K562 (cell line): ENCODE measurements around the gene NEMP1. TPM values are rescaled to one million over a fixed set of nuclear protein-coding genes. Genes with fewer than 3 reads are reported as not detected.

Experiments used
- ATAC-seq: fragments of 200-7000 bp; cut with Tn5 transposase; 3 replicates; pipeline ENCODE4 v1.9.1; 2020; ENCODE audit warnings: moderate library complexity
- BruUV-seq: library from RNA; stranded (reverse); fragments of 400-500 nt; replicated peaks from 2 replicates; lab custom pipeline; 2021; lab: Mats Ljungman, UMichigan
- CTCF ChIA-PET: fragments of 300-600 bp; formaldehyde crosslinking; extraction: SDS; loops from one replicate; lab custom pipeline; 2021; ENCODE audit warnings: low intra/inter-chr PET ratio; lab: Yijun Ruan, JAX
- POLR2A ChIA-PET: fragments of 300-600, 350-650 bp; sonication (Branson Sonifier 250); formaldehyde crosslinking; extraction: SDS; loops from one replicate; lab custom pipeline; 2021; ENCODE audit warnings: antibody characterized with exemption, inconsistent platforms; lab: Yijun Ruan, JAX
- DNase-seq, 4 experiments: peaks; one replicate each; pipeline versions ENCODE4 v3.0.0 to v3.0.0-alpha.2; 2011 to 2018; ENCODE audit warnings: low spot score in 3 of 4, mixed read lengths in 3 of 4; ENCODE audit errors: extremely low read depth in 1 of 4
- FAIRE-seq: peaks from 2 replicates; lab custom pipeline; 2011; peaks lifted over from hg19 to GRCh38; lab: Jason Lieb, UNC
- H2AFZ ChIP-seq: 2 replicates; pipeline ENCODE4 v1.6.0; 2011; ENCODE audit warnings: low read depth, low read length, control low read depth, inconsistent platforms
- H3K27ac ChIP-seq: fragments of 200-600 bp; 3 replicates; pipeline ENCODE4 v1.8.0; 2011; ENCODE audit warnings: low read depth, mild to moderate bottlenecking, control low read depth, inconsistent platforms, low read length, moderate library complexity, mixed read lengths; ENCODE audit errors: extremely low read depth
- H3K27me3 ChIP-seq, 2 experiments: fragments of 300-600 bp in 1 of 2; 2 replicates in 1 of 2; 3 replicates in 1 of 2; pipeline versions ENCODE4 v1.6.0 to v1.8.0; 2011; ENCODE audit warnings: inconsistent platforms in 2 of 2, low read length in 2 of 2, mild to moderate bottlenecking in 1 of 2, mixed read lengths in 1 of 2, moderate library complexity in 1 of 2; ENCODE audit not compliant: control insufficient read depth in 2 of 2, insufficient read depth in 2 of 2
- H3K36me3 ChIP-seq: fragments of 300-600 bp; 3 replicates; pipeline ENCODE4 v1.8.0; 2011; ENCODE audit warnings: mild to moderate bottlenecking, low read length, inconsistent platforms; ENCODE audit not compliant: control insufficient read depth, insufficient read depth
- H3K4me1 ChIP-seq, 2 experiments: fragments of 200-600 bp in 1 of 2; replicated peaks in 1 of 2; 2 replicates in 1 of 2; 3 replicates in 1 of 2; pipeline versions ENCODE4 v1.5.1 to v1.8.0; 2011; ENCODE audit warnings: inconsistent platforms in 2 of 2, low read length in 2 of 2, mild to moderate bottlenecking in 1 of 2, mixed read lengths in 1 of 2, moderate library complexity in 1 of 2; ENCODE audit not compliant: control insufficient read depth in 2 of 2, insufficient read depth in 2 of 2
- H3K4me2 ChIP-seq: 2 replicates; pipeline ENCODE4 v1.6.1; 2011; ENCODE audit warnings: low read length, control low read depth, inconsistent platforms, mixed read lengths; ENCODE audit not compliant: insufficient read depth
- H3K4me3 ChIP-seq: fragments of 200-600 bp; sonication (generic), shearing (Covaris generic); 2 replicates; pipeline ENCODE4 v1.5.1; 2016; ENCODE audit warnings: control low read depth, inconsistent platforms
- H3K79me2 ChIP-seq: fragments of 200-600 bp; 3 replicates; pipeline ENCODE4 v1.8.0; 2011; ENCODE audit warnings: low read length, inconsistent platforms; ENCODE audit not compliant: control insufficient read depth, insufficient read depth
- H3K9ac ChIP-seq, 2 experiments: 2 replicates each; pipeline versions ENCODE4 v1.6.0 to v1.6.1; 2011; ENCODE audit warnings: low read depth in 2 of 2, low read length in 2 of 2, control low read depth in 1 of 2, inconsistent platforms in 1 of 2, mild to moderate bottlenecking in 1 of 2, mixed read lengths in 1 of 2; ENCODE audit not compliant: insufficient read depth in 1 of 2
- H3K9me1 ChIP-seq: one replicate; pipeline ENCODE4 v1.6.0; 2011; ENCODE audit warnings: inconsistent platforms, mild to moderate bottlenecking, low read length, moderate library complexity; ENCODE audit not compliant: control insufficient read depth, insufficient read depth
- H3K9me3 ChIP-seq: replicated peaks from 2 replicates; pipeline ENCODE4 v1.5.1; 2011; ENCODE audit warnings: low read depth, low read length, inconsistent platforms; ENCODE audit not compliant: control insufficient read depth, insufficient read depth
- H4K20me1 ChIP-seq: replicated peaks from 2 replicates; pipeline ENCODE4 v1.6.1; 2011; ENCODE audit warnings: low read length, inconsistent platforms, mixed read lengths; ENCODE audit not compliant: control insufficient read depth, insufficient read depth
- AFF1 ChIP-seq, 2 experiments: fragments of 450-650 bp; IDR thresholded peaks; 2 replicates each; pipeline ENCODE4 v1.6.1; 2018; ENCODE audit warnings: mild to moderate bottlenecking in 2 of 2, low read depth in 1 of 2; ENCODE audit not compliant: partially characterized antibody in 2 of 2
- ATF1 ChIP-seq, 2 experiments: fragments of 450-650 bp in 1 of 2; IDR thresholded peaks; 2 replicates each; pipeline ENCODE4 v1.6.1; 2016; ENCODE audit warnings: missing compliant biosample characterization in 1 of 2, missing genetic modification characterization in 1 of 2
- ELF4 ChIP-seq: fragments of 450-650 bp; formaldehyde crosslinking; IDR thresholded peaks from 2 replicates; pipeline ENCODE4 v1.4.0; 2022; ENCODE audit warnings: missing genetic modification characterization
- FIP1L1 ChIP-seq: fragments of 200-400 bp; formaldehyde crosslinking; IDR thresholded peaks from 2 replicates; pipeline ENCODE4 v1.6.1; 2018; ENCODE audit warnings: mild to moderate bottlenecking, low read depth, low read length; ENCODE audit not compliant: poor library complexity, severe bottlenecking
- KLF16 ChIP-seq: IDR thresholded peaks from 2 replicates; pipeline ENCODE4 v1.6.1; 2016; ENCODE audit warnings: antibody characterized with exemption
- MTA2 ChIP-seq: fragments of 450-650 bp; IDR thresholded peaks from 2 replicates; pipeline ENCODE4 v1.6.1; 2016; ENCODE audit warnings: low read depth
- OTX1 ChIP-seq: fragments of 450-650 bp; formaldehyde crosslinking; IDR thresholded peaks from 2 replicates; pipeline ENCODE4 v1.4.0; 2022; ENCODE audit warnings: mild to moderate bottlenecking
- POLR3A ChIP-seq: IDR thresholded peaks from 2 replicates; pipeline ENCODE4 v1.6.1; 2011; ENCODE audit warnings: borderline replicate concordance, mild to moderate bottlenecking, moderate library complexity; ENCODE audit not compliant: insufficient read length, insufficient read depth; ENCODE audit errors: extremely low read depth
- RNF2 ChIP-seq: sonication (generic); IDR thresholded peaks from 2 replicates; pipeline ENCODE4 v1.6.1; 2016
- SMARCA5 ChIP-seq: fragments of 450-650 bp; IDR thresholded peaks from 2 replicates; pipeline ENCODE4 v1.6.1; 2016
- TAL1 ChIP-seq: fragments of 450-650 bp; IDR thresholded peaks from 2 replicates; pipeline ENCODE4 v1.6.1; 2016; ENCODE audit warnings: mild to moderate bottlenecking
- ZFX ChIP-seq: sonication (generic); formaldehyde crosslinking; IDR thresholded peaks from 2 replicates; pipeline ENCODE4 v1.8.0; 2022; ENCODE audit warnings: mild to moderate bottlenecking, missing genetic modification reagents, moderate library complexity
- ZKSCAN8 ChIP-seq: fragments of 200-800 bp; sonication (Bioruptor generic); IDR thresholded peaks from 2 replicates; pipeline ENCODE4 v1.6.1; 2016; ENCODE audit warnings: missing genetic modification characterization, missing compliant biosample characterization
- ZNF24 ChIP-seq: fragments of 450-650 bp; IDR thresholded peaks from 2 replicates; pipeline ENCODE4 v1.6.1; 2016
- ZNF253 ChIP-seq: fragments of 250-450 bp; sonication (Bioruptor Pico); conservative IDR thresholded peaks from 2 replicates; pipeline ENCODE4 v1.6.1; 2021; ENCODE audit warnings: mild to moderate bottlenecking
- ZNF316 ChIP-seq: fragments of 450-650 bp; IDR thresholded peaks from 2 replicates; pipeline ENCODE4 v1.6.1; 2016
- ZNF717 ChIP-seq: fragments of 250-450 bp; sonication (Bioruptor Pico); IDR thresholded peaks from 2 replicates; pipeline ENCODE4 v1.5.0; 2021
- ZNF76 ChIP-seq: fragments of 250-450 bp; sonication (Bioruptor Pico); IDR thresholded peaks from 2 replicates; pipeline ENCODE4 v1.4.0; 2020; ENCODE audit warnings: mild to moderate bottlenecking, moderate library complexity, borderline replicate concordance
- WGBS: fragments of 100-300 bp; shearing (Covaris generic); methylation state at CpG from one replicate; pipeline ENCODE4 v1.1.6; 2016; ENCODE audit warnings: low coverage, mixed read lengths; ENCODE audit not compliant: insufficient coverage; ENCODE audit errors: missing lambda C conversion rate; 5-methylcytosine and 5-hydroxymethylcytosine counted together
- in situ Hi-C: fragments of 300-500 bp; cut with MboI; formaldehyde crosslinking; loops from 4 replicates; pipeline ENCODE4 v1.15.0; 2018; ENCODE audit warnings: inconsistent platforms, mixed read lengths
- intact Hi-C: fragments of 100-400 bp; cut with micrococcal nuclease; formaldehyde crosslinking; loops from 2 replicates; pipeline ENCODE4 v1.14.2; 2022
- polyA plus RNA-seq, 8 experiments: library from polyadenylated mRNA; depleted of rRNA in 4 of 8; stranded (reverse) in 5 of 8; unstranded in 3 of 8; fragments of >200 nt; fragmentation: Nextera tagmentation in 2 of 8; fragmentation: Illumina TruSeq in 1 of 8; extraction: Ambion mirVana in 2 of 8; extraction: Trizol in 1 of 8; gene quantifications; 2 replicates each; pipeline versions ENCODE4 v1.2.1 to v1.2.3, GENCODE V29; 2011 to 2014; ENCODE audit warnings: inconsistent platforms in 1 of 8, missing spikeins in 1 of 8
- total RNA-seq, 7 experiments: library from RNA; depleted of rRNA in 6 of 7; stranded (reverse); fragments of >200 nt in 6 of 7; fragmentation: Illumina TruSeq in 2 of 7; extraction: Trizol in 2 of 7; gene quantifications; 2 replicates each; pipeline versions ENCODE4 v1.2.1 to v1.2.3, GENCODE V29; 2011 to 2021; ENCODE audit warnings: low replicate concordance in 1 of 7
- TF ChIP-seq, protein P1 (sequence below): sonication (generic); formaldehyde crosslinking; IDR thresholded peaks from 2 replicates; pipeline ENCODE4 v1.8.1; 2023; ENCODE audit warnings: mild to moderate bottlenecking, missing genetic modification reagents

Gene NEMP1
- total and polyA plus RNA-seq, 9 of the 15 experiments (the other 6 are each of a cell fraction or from before 2014, with no cell fraction given), result 9.5 to 82.2 (median 41.2) TPM

- WGBS, result 0% methylated on average over 1 of the region's 1 CpG
- Histone ChIP-seq H3K4me1 (peaks cover 0 to 3% of the 10 kb centered on the region in 2 experiments; a peak in 1 of 5 replicates), H3K4me2 (no peak overlapping the region), H3K36me3 (no peaks in the 10 kb centered on the region), H3K27me3 (peaks cover 12 to 14% of the 10 kb centered on the region in 2 experiments; a peak in 4 of 5 replicates), H3K4me3 (no peak overlapping the region), H3K9ac (peak overlapping the region in 1 of 2 experiments; percentile 22; a peak in 1 of 4 replicates), H3K9me3 (no peaks in the 10 kb centered on the region), H3K79me2 (no peaks in the 10 kb centered on the region), H4K20me1 (no peaks in the 10 kb centered on the region; the same call in 1 of the 2 replicates), H2AFZ (no peak overlapping the region), H3K9me1 (no peaks in the 10 kb centered on the region), H3K27ac (no peak overlapping the region)
- intact Hi-C loops, result no loop called here
- TF ChIP-seq ZNF316, result no peak
- TF ChIP-seq SMARCA5, result no peak
- TF ChIP-seq OTX1 (CRISPR knock-in tag), result no peak
- TF ChIP-seq ZNF24, result no peak
- no peak for TF ChIP-seq ZNF717 (CRISPR knock-in tag)
- TF ChIP-seq RNF2, result no peak
- no peak for TF ChIP-seq ZNF76 (CRISPR knock-in tag)
- no peak for TF ChIP-seq ELF4 (CRISPR knock-in tag)
- TF ChIP-seq FIP1L1, result no peak
- TF ChIP-seq, protein P1, sequence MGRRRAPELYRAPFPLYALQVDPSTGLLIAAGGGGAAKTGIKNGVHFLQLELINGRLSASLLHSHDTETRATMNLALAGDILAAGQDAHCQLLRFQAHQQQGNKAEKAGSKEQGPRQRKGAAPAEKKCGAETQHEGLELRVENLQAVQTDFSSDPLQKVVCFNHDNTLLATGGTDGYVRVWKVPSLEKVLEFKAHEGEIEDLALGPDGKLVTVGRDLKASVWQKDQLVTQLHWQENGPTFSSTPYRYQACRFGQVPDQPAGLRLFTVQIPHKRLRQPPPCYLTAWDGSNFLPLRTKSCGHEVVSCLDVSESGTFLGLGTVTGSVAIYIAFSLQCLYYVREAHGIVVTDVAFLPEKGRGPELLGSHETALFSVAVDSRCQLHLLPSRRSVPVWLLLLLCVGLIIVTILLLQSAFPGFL, result no peak
- no peak for TF ChIP-seq ZFX
- no peak for TF ChIP-seq AFF1 (IDR thresholded peaks at IDR 0.05; ENCODE audit: low read depth in 1 of 2, partially characterized antibody in 2 of 2)
- no peak for TF ChIP-seq ZNF253 (CRISPR knock-in tag)
- TF ChIP-seq KLF16, result no peak
- TF ChIP-seq ZKSCAN8 (CRISPR knock-in tag), result no peak
- TF ChIP-seq POLR3A, result no peak
- TF ChIP-seq ATF1 (CRISPR knock-in tag; IDR thresholded peaks at IDR 0.05), result no peak
- TF ChIP-seq ATF1 (tag; IDR thresholded peaks at IDR 0.05), result no peak
- no peak for TF ChIP-seq MTA2
- TF ChIP-seq TAL1, result no peak
- POLR2A ChIA-PET, result interaction anchor here (0.6 to 4.9 kb wide), 6 partner anchors 13 to 100 kb away, joined by 3 to 18 read pairs (median 4); partner anchors contain the start of gene TAC3
- DNase-seq, result no peak
- BruUV-seq, result no TSS peak
- CTCF ChIA-PET, result no interaction called here
- in situ Hi-C loops, result no loop called here
- no peak for ATAC-seq
- no peak for FAIRE-seq
Measured at GRCh38 chr12:57047981-57048380, 30.6 kb downstream of the NEMP1 start.
